ENCODE measurements around the gene ENOSF1. TPM values are rescaled to one million over a fixed set of nuclear protein-coding genes. Genes with fewer than 3 reads are reported as not detected.
"Not testable (repeated sequence)": the region's sequence is repeated elsewhere in the genome, so short reads cannot be mapped to it uniquely, and the experiment has no call there.

ENOSF1 gene, protein sequence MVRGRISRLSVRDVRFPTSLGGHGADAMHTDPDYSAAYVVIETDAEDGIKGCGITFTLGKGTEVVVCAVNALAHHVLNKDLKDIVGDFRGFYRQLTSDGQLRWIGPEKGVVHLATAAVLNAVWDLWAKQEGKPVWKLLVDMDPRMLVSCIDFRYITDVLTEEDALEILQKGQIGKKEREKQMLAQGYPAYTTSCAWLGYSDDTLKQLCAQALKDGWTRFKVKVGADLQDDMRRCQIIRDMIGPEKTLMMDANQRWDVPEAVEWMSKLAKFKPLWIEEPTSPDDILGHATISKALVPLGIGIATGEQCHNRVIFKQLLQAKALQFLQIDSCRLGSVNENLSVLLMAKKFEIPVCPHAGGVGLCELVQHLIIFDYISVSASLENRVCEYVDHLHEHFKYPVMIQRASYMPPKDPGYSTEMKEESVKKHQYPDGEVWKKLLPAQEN
- total RNA-seq, result 15.8 to 25.6 TPM (median 16.7 TPM) in 3 replicates
- long read RNA-seq, transcript ENOSF1-201 (16 exons, 1,867 nt), result major isoform, 6 of 10 reads
- long read RNA-seq, partial matches to known transcripts, result 0 of 10 reads
- long read RNA-seq, other reads (novel, unspliced or antisense), result 4 of 10 reads

DNA sequence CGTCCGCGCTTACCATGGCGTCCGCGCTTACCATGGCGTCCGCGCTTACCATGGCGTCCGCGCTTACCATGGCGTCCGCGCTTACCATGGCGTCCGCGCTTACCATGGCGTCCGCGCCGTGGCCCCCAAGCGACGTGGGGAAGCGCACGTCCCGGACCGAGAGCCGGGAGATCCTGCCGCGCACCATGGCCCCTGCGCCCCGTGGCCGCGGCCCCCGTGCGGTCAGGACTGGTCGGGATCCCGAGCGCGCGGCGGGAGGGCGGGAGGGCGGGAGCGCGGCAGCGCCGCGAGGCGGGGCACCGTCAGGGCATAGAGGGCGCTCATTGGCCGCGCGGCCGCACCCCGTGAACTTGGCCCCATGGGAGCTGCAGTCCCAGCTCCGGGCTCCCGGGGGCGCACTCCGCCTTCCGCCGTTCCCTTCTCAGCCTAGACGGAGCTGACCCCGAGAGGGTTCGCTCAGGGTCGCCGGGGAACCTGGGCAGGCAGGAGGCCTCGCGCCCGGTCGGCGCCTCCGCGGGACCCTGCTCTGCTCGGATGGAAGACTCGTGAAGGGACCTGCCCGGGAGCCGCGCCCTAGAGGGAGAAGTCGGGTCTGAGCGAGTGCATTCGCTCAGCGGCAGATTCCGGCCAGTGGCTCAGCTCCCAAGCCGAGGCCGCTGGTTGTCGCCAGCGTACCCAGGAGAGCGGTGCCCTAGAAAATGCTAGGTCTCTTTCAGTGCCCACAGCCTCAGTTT, at the start of gene ENOSF1:
Gene ENOSF1 (minus strand): TSS at position 230 of the 734 bp plus-strand sequence. CDS start 43 bp downstream, at position 187.
- DNase-seq (ENCODE audit: low spot score), result no peak

DNA sequence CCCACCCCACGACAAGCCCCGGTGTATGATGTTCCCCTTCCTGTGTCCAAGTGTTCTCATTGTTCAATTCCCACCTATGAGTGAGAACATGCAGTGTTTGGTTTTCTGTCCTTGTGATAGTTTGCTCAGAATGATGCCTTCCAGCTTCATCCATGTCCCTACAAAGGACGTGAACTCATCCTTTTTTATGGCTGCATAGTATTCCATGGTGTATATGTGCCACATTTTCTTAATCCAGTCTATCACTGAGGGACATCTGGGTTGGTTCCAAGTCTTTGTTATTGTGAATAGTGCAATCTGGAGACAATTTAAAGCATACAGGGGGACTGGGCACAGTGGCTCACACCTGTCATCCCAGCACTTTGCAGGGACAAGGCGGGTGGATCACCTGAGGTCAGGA, 47.4 kb upstream of the ENOSF1 start:
- not testable (repeated sequence) for H3K36me3 Mint-ChIP-seq (ENCODE audit: low read depth); H3K9me3 Mint-ChIP-seq (ENCODE audit: low read depth); H3K27me3 Mint-ChIP-seq (ENCODE audit: low read depth); H3K4me3 Mint-ChIP-seq (ENCODE audit: unreplicated experiment); H3K27ac Mint-ChIP-seq (ENCODE audit: unreplicated experiment); DNase-seq (ENCODE audit: low spot score); H3K4me1 Mint-ChIP-seq (ENCODE audit: low read depth)

More for the DNA sequence above, at the start of gene ENOSF1:
- Mint-ChIP-seq H3K36me3 (ENCODE audit: low read depth) (peaks cover 3% of the 10 kb centered on the region), H3K4me3 (ENCODE audit: unreplicated experiment) (peak within 1 kb of the TSS; percentile 71), H3K4me1 (ENCODE audit: low read depth) (peaks cover 25% of the 10 kb centered on the region), H3K9me3 (ENCODE audit: low read depth) (peaks cover 6% of the 10 kb centered on the region), H3K27ac (ENCODE audit: unreplicated experiment) (peak within 1 kb of the TSS; percentile 84), H3K27me3 (ENCODE audit: low read depth) (no peaks in the 10 kb centered on the region)
- TF ChIP-seq, protein P1, sequence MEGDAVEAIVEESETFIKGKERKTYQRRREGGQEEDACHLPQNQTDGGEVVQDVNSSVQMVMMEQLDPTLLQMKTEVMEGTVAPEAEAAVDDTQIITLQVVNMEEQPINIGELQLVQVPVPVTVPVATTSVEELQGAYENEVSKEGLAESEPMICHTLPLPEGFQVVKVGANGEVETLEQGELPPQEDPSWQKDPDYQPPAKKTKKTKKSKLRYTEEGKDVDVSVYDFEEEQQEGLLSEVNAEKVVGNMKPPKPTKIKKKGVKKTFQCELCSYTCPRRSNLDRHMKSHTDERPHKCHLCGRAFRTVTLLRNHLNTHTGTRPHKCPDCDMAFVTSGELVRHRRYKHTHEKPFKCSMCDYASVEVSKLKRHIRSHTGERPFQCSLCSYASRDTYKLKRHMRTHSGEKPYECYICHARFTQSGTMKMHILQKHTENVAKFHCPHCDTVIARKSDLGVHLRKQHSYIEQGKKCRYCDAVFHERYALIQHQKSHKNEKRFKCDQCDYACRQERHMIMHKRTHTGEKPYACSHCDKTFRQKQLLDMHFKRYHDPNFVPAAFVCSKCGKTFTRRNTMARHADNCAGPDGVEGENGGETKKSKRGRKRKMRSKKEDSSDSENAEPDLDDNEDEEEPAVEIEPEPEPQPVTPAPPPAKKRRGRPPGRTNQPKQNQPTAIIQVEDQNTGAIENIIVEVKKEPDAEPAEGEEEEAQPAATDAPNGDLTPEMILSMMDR (IDR thresholded peaks at IDR 0.05), result peak; percentile 84

DNA sequence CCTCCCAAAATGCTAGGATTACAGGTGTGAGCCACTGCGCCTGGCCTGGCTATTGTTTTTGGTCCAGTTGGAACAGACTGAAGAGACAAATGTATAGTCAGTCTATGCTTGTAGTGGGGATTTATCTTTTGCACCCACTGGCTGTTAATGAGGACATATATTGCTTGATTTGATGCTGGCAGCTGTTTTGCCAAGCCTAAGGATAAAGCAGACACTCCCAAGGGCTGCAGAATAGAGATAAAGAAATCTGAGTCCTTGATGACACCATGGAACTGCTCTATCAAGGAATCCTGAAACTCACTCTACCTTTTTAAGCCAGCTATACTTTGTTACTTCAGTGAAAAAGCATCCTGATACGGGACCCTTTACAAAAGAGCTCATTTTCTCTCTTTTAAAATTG, 43.1 kb upstream of the ENOSF1 start:
- H3K27ac Mint-ChIP-seq (ENCODE audit: unreplicated experiment), result no peak overlapping the region
- H3K4me1 Mint-ChIP-seq (ENCODE audit: low read depth), result peaks cover 19% of the 10 kb centered on the region
- H3K36me3 Mint-ChIP-seq (ENCODE audit: low read depth), result no peaks in the 10 kb centered on the region
- H3K27me3 Mint-ChIP-seq (ENCODE audit: low read depth), result no peaks in the 10 kb centered on the region
- H3K9me3 Mint-ChIP-seq (ENCODE audit: low read depth), result no peaks in the 10 kb centered on the region
- TF ChIP-seq, protein P1 (IDR thresholded peaks at IDR 0.05), result no peak
- no peak overlapping the region for H3K4me3 Mint-ChIP-seq (ENCODE audit: unreplicated experiment)
- no peak for DNase-seq (ENCODE audit: low spot score)

DNA sequence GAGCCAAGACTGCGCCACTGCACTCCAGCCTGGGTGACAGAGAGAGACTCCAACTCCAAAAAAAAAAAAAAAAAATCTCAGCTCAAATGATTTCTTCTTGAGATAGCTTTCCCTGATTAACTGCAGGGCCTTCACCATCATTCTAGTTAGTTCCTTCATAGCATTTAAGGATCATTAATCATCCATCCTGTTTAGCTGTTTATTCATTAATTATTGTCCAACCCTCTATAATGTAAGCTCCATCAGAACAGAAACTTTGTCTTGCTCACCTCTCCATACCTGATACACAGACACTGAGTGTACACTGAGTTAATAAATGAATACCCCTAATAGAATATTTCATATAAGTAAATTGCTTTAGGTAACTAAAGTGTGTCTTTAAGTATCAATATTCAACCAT, 42.2 kb upstream of the ENOSF1 start:
- Mint-ChIP-seq H3K4me1 (ENCODE audit: low read depth) (peaks cover 23% of the 10 kb centered on the region), H3K9me3 (ENCODE audit: low read depth) (no peaks in the 10 kb centered on the region), H3K27ac (ENCODE audit: unreplicated experiment) (no peak overlapping the region), H3K36me3 (ENCODE audit: low read depth) (no peaks in the 10 kb centered on the region), H3K4me3 (ENCODE audit: unreplicated experiment) (no peak overlapping the region), H3K27me3 (ENCODE audit: low read depth) (no peaks in the 10 kb centered on the region)
- TF ChIP-seq, protein P1 (IDR thresholded peaks at IDR 0.05), result no peak
- no peak for DNase-seq (ENCODE audit: low spot score)

GRCh38 chr18:750456-750855, 38.0 kb upstream of the ENOSF1 start:
- H3K4me3 Mint-ChIP-seq (ENCODE audit: unreplicated experiment), result no peak overlapping the region
- DNase-seq (ENCODE audit: low spot score), result no peak
- peaks cover 23% of the 10 kb centered on the region for H3K4me1 Mint-ChIP-seq (ENCODE audit: low read depth)
- peaks cover 6% of the 10 kb centered on the region for H3K36me3 Mint-ChIP-seq (ENCODE audit: low read depth)
- no peaks in the 10 kb centered on the region for H3K9me3 Mint-ChIP-seq (ENCODE audit: low read depth)
- TF ChIP-seq, protein P1 (IDR thresholded peaks at IDR 0.05), result no peak
- peak overlapping the region; percentile 27 for H3K27ac Mint-ChIP-seq (ENCODE audit: unreplicated experiment)
- H3K27me3 Mint-ChIP-seq (ENCODE audit: low read depth), result no peaks in the 10 kb centered on the region
